CD4-positive, alpha-beta T cell treated with Interleukin-12 subunit alpha and Interleukin-12 subunit beta, for 1 hour (primary cell): ENCODE measurements around the gene PLA2R1.

ENCODE experiments used
- DNase-seq: peaks from one replicate; pipeline ENCODE4 v3.0.0-alpha.2; 2020

The PLA2R1 gene

GRCh38 chr2:160028431-160029269 is 33.8 kb downstream of the PLA2R1 start:
- no peak for DNase-seq

DNA sequence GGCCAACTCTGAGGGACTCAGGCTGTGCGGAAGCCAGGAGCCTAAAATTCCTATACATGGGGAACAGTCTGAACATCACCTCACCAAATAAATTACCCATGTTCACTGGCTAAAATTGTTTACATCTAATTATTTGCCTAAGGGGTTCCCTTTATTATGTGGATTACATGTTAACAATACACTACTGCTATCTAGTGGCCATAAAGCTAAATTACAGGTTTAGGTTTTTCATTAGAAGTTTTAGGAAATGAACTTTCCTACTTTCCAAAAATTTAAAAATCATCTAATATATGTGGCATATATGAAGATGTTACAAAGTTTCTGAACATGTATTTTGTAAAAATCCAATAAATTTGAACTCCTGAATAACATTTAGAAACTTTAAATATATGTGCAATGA is 40.3 kb downstream of the PLA2R1 start:
- DNase-seq: no peak

GRCh38 chr2:160019374-160020090 is 42.9 kb downstream of the PLA2R1 start:
- no peak for DNase-seq

DNA sequence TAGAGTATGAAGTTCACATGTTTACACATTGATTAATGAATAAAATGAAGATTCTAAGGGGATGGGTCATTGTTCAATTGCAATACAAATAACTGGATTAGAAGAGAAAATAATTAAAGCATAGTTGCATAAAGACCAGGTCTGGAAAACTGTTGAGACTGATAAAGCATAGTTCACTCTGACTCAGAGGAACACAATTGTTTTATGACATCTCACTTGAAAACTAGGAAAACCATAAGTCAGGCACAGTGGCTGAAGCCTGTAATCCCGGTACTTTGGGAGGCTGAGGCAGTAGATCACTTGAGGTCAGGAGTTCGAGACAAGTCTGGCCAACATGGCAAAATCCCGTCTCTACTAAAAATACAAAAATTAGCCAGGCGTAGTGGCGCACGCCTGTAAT is 46.7 kb downstream of the PLA2R1 start:
- no peak for DNase-seq

DNA sequence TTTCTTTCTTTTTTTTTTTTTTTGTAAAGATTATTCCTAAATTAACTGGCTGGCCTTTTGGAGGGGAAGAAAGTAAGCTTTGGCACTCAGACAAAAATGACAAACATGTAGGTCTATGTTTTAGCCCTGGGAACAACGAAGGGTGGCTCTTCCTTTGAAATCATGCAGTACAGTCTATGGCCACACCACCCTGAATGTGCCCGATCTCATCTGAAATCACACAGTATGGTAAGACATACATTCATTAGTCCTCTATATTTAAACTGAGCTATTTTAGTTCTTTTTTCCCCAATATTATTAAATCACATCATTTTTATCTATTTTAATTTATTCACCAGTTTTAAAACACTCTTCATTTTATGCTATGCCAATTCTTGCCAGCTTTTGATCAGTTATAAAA is 48.2 kb downstream of the PLA2R1 start:
- no peak for DNase-seq

DNA sequence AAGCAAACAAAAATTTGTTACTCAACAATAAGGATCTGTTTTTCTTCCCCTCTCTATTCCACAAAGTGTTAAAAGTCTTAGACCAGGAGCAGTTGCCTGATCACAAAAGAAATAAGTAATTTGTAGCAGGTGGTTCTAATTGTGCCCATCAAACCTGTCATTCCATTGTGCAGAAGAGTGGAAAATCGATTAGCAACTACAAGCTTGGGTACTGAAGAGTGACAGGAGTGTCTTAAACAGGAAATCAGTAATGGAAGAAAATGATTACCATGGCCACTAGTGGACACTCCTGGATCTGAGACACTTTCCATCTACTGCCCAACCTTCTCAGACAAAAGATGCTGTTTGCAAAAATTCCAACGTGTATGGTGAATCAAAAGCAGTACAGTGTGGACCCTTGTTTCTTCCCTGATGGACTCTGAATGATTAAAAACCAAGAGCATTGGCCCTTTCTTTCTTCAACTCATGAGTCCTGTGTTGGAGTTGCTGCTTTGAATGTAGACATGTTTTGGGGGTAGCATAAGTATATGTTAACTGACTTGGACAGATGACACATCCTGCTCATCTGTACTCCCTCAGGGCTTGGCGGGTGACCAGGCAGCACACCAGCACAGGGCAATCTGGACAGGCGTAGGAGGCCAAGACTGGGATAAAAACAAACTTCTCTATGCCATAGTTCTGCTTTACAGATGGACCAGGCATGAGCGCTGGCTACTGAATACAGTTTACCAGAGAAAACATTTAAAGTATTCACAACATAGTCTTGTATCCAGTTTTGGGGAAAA is 51.9 kb downstream of the PLA2R1 start:
- DNase-seq: no peak

- no peak for DNase-seq
Observed at GRCh38 chr2:160007111-160007510, 55.3 kb downstream of the PLA2R1 start.

- DNase-seq: no peak
Observed at GRCh38 chr2:160006475-160006874, 55.9 kb downstream of the PLA2R1 start.

- DNase-seq: no peak
Observed at GRCh38 chr2:160005908-160006307, 56.5 kb downstream of the PLA2R1 start.

DNA sequence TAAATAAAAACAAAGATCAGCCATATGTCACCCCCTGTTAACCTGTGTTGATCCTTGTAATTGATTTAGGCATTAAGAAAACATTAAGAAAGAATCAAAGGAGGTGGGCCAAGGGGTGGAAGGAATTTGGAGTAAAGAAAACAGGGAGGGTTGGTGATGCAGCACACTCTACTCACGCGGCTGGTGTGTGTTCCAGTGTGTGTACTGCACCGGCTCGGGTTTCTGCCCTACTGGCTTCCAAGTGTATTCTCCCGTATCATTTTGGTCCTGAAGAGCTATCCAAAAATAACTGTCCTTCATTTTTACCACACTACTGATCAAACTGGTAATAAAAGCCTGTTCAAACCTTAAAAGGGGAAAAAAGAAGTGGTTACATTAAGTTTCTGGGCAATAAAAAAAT is 56.9 kb downstream of the PLA2R1 start:
- no peak for DNase-seq

- no peak for DNase-seq
Observed at GRCh38 chr2:159998961-159999360, 63.5 kb downstream of the PLA2R1 start.

GRCh38 chr2:159998243-159998642 is 64.2 kb downstream of the PLA2R1 start:
- no peak for DNase-seq

- DNase-seq: no peak
Observed at GRCh38 chr2:159996792-159997546, 65.4 kb downstream of the PLA2R1 start.

DNA sequence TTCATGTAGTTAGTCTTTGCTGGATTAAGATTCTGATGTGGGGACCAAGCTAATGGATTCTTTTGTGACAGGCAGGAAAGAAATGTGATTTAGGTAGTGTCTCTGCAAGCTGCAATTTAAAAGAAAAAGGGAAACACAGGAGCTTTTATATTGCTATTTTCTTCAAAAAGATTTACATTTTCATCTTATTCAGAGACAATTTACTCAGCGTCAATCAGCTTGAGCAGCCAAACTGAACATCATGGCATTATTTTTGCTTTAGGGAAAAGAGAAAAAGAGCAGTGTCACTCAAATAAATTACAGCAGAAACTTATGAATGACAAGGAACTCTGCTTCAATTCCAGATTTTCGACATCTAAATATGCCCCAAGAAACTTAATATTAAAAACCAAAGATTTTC is 67.4 kb downstream of the PLA2R1 start:
- DNase-seq: no peak

DNA sequence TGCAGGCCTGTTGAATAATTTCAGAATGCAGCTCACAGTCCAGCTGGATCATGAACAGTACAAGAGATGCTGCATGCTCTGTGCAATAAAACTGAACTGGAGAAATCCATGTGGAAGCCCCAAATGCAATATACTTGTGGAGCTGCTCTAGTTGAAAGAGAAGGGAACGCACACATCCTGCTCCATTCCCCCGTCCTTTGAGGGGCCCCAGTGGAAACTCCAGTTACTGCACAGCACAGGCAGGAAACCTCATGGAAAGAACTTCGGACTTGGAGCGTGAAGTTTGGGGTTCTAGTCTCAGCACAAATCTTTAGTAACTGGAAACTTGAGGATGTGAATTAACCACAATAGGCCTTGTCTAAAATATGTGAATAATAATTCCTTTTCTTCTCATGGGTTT is 73.2 kb downstream of the PLA2R1 start:
- DNase-seq: no peak

DNA sequence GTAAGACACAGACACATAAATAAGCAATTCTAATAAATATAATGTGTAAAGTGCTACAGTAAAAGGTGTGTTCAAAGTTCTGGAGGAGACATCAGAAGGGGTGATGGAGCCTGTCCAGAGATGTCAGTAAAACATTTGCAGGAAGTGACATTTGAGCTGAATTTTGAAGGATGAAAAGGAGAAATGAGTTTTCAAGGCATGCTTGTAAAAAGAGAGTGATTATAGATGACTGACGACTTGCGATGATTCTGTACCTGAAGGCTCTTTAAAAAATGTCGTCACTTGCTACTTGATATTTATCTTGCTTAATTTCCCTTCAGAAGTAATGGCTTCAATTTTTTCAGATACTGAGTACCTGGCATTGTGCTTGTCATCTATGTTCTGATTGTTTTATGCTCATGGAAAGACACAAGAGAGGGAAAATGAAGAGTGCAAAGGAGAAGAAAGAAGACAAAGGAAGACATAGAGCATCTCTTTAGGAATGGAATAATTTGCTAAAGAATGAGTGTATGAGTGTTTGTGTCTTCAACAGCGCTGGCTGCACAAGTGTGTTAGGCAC is 73.9 kb downstream of the PLA2R1 start:
- DNase-seq: no peak

DNA sequence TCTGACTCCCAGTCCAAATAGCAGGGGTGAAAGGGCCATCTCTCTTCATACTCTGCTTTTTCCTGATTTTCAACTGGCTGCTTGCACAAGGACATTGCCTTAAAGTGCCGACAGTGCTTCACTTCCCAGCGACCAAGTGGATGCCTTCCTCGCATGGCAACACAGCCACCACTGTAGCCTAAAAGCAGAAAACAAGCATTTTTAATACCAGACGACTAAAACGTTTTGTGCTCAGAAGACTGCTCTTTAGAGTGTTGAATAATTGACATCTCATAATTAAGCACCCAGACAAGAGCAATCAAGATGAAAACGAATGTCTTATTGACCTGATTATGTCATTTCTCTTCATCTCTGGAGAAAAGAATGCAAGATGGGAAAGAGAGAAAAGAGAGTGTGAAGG is 75.2 kb downstream of the PLA2R1 start:
- DNase-seq: no peak

DNA sequence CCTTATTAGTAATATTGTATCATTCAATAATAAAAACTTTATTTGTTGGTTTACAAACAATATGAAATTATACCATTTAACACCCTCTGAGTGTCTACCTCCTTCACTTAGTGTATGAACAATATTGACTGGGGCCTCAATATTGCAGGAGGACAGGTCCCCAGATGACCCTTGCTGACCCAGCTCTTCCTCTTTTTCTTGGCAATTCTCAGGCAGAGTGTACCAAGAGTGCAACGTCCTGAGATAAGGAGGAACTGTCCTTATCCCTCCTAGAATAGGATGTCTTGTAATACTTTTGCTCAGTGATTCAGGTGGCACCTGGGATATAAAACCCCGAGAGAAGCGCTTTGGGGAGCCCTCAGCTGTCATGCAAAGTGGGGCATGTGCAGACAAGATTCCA is 76.8 kb downstream of the PLA2R1 start:
- no peak for DNase-seq

DNA sequence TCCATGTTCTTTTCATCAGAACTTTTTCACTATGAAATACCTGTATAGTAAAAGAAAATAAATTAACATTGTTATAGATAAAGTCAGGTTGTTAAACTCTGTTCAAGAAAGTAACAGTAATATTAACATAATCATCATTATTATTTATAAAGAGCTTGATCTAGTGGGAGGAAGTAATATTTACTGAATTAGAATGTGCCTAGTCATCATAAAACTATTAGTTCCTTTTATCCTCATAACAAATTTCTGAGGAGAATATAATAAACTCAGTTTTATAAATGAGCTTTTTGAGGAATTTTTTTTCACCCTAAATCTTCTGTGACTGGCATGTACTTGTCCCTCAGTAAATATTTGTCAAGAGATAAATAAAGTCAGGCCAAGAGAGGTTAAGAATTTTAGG is 78.4 kb downstream of the PLA2R1 start:
- DNase-seq: no peak

- DNase-seq: no peak
Observed at GRCh38 chr2:159982842-159983785, 79.3 kb downstream of the PLA2R1 start.

GRCh38 chr2:159982270-159982669 is 80.1 kb downstream of the PLA2R1 start:
- no peak for DNase-seq
